Body of pancreas (tissue), 4 donors: ENCODE data around the gene ZNF423. TPM values are rescaled to one million over a fixed set of nuclear protein-coding genes. Genes with fewer than 3 reads are reported as not detected.

Source experiments
- ATAC-seq: fragments of 150-250 bp; one replicate; pipeline ENCODE4 v1.9.1; 2016
- DNase-seq, 4 donors: peaks; one replicate each; pipeline ENCODE4 v3.0.0-alpha.2; 2019
- H3K27ac ChIP-seq, 4 donors: fragments of 200-600 bp; sonication (generic); 1 replicate in 3 of 4; 2 replicates in 1 of 4; pipeline versions ENCODE4 v1.5.1 to v1.6.1; 2016 to 2019; ENCODE audit warnings: mild to moderate bottlenecking in 1 of 4, mixed read lengths in 1 of 4, moderate library complexity in 1 of 4
- H3K27me3 ChIP-seq, 2 donors: fragments of 200-600 bp; sonication (generic); one replicate each; pipeline ENCODE4 v1.6.0; 2016; ENCODE audit warnings: mild to moderate bottlenecking in 1 of 2
- H3K36me3 ChIP-seq, 2 donors: fragments of 200-600 bp; sonication (generic); replicated peaks in 1 of 2; 2 replicates each; pipeline ENCODE4 v1.5.1; 2016; ENCODE audit warnings: low read depth in 2 of 2; ENCODE audit not compliant: insufficient read depth in 1 of 2
- H3K4me1 ChIP-seq: fragments of 200-600 bp; sonication (generic); one replicate; pipeline ENCODE4 v1.6.0; 2016
- H3K4me3 ChIP-seq, 2 donors: fragments of 200-600 bp; sonication (generic); 1 replicate in 1 of 2; 2 replicates in 1 of 2; pipeline ENCODE4 v1.5.1; 2016 to 2019
- H3K9me3 ChIP-seq, 3 donors: fragments of 200-600 bp; sonication (generic); 1 replicate in 2 of 3; 2 replicates in 1 of 3; pipeline ENCODE4 v1.5.1; 2016
- CTCF ChIP-seq, 7 experiments: fragments of 450-650 bp in 4 of 7; fragments of 200-600 bp in 3 of 7; sonication (generic) in 3 of 7; IDR thresholded peaks; one replicate each; pipeline ENCODE4 v1.5.1; 2016 to 2019; ENCODE audit warnings: antibody characterized with exemption in 7 of 7
- POLR2A ChIP-seq, 3 donors: fragments of 450-650 bp; IDR thresholded peaks; one replicate each; pipeline ENCODE4 v1.6.1; 2016; ENCODE audit warnings: antibody characterized with exemption in 3 of 3, mild to moderate bottlenecking in 2 of 3
- WGBS, 2 donors: methylation state at CpG; one replicate each; pipeline ENCODE4 v1.1.5; 2017; 5-methylcytosine and 5-hydroxymethylcytosine counted together
- intact Hi-C: fragments of 100-400 bp; cut with DNase I; formaldehyde crosslinking; loops from one replicate; pipeline ENCODE4 v1.15.1; 2023
- total RNA-seq, 2 donors: library from RNA; depleted of rRNA; stranded (reverse); fragments of >200 nt; gene quantifications; one replicate each; pipeline ENCODE4 v1.1.0, GENCODE V29; 2016

The ZNF423 gene
- total RNA-seq, 2 donors from 2014 or later: 4.2 to 9.2 TPM

- no peaks in the 10 kb centered on the region for H3K27me3 ChIP-seq
- intact Hi-C loops: no loop called here
- no peak for ATAC-seq
- DNase-seq: no peak
- H3K9me3 ChIP-seq: no peaks in the 10 kb centered on the region
- H3K4me3 ChIP-seq: no peak overlapping the region
- H3K36me3 ChIP-seq: no peaks in the 10 kb centered on the region
- TF ChIP-seq CTCF (IDR thresholded peaks at IDR 0.05): no peak
- TF ChIP-seq POLR2A (IDR thresholded peaks at IDR 0.05): no peak
- 89 to 100% methylated on average over 2 to 3 of the region's 3 CpGs for WGBS, 2 donors
- H3K4me1 ChIP-seq: no peaks in the 10 kb centered on the region
- H3K27ac ChIP-seq: no peak overlapping the region
These were observed 152.4 kb downstream of the ZNF423 start for GRCh38 chr16:49703483-49703882.

- no peaks in the 10 kb centered on the region for H3K9me3 ChIP-seq
- intact Hi-C loops: no loop called here
- no peaks in the 10 kb centered on the region for H3K4me1 ChIP-seq
- no peaks in the 10 kb centered on the region for H3K27me3 ChIP-seq
- ATAC-seq (peak; percentile 23), DNase-seq (peak; percentile 13 to 33 (median 19))
- no peak overlapping the region for H3K27ac ChIP-seq
- H3K4me3 ChIP-seq: no peak overlapping the region
- WGBS, 2 donors: 68 to 77% methylated on average over 14 to 15 of the region's 15 CpGs
- H3K36me3 ChIP-seq: no peaks in the 10 kb centered on the region
- no peak for TF ChIP-seq POLR2A (IDR thresholded peaks at IDR 0.05)
- TF ChIP-seq CTCF (IDR thresholded peaks at IDR 0.05): no peak
These were observed 154.0 kb downstream of the ZNF423 start for GRCh38 chr16:49701789-49702494.

- H3K4me1 ChIP-seq: no peaks in the 10 kb centered on the region
- no peak overlapping the region for H3K27ac ChIP-seq
- no peak for ATAC-seq
- intact Hi-C loops: no loop called here
- no peak for TF ChIP-seq POLR2A (IDR thresholded peaks at IDR 0.05)
- no peak for TF ChIP-seq CTCF (IDR thresholded peaks at IDR 0.05)
- no peaks in the 10 kb centered on the region for H3K9me3 ChIP-seq
- no peaks in the 10 kb centered on the region for H3K27me3 ChIP-seq
- no peak overlapping the region for H3K4me3 ChIP-seq
- H3K36me3 ChIP-seq: no peaks in the 10 kb centered on the region
- 75% methylated on average over 18 of the region's 18 CpGs for WGBS, 2 donors
- DNase-seq: no peak
These were observed 154.7 kb downstream of the ZNF423 start for GRCh38 chr16:49701065-49701685.

- no peak overlapping the region for H3K4me3 ChIP-seq
- intact Hi-C loops: no loop called here
- no peak for ATAC-seq
- no peaks in the 10 kb centered on the region for H3K36me3 ChIP-seq
- WGBS, 2 donors: 42 to 65% methylated on average over 5 to 10 of the region's 10 CpGs
- DNase-seq: peak in 1 of 4 donors; percentile 15
- TF ChIP-seq POLR2A (IDR thresholded peaks at IDR 0.05) (no peak), CTCF (IDR thresholded peaks at IDR 0.05) (no peak)
- no peak overlapping the region for H3K27ac ChIP-seq
- no peaks in the 10 kb centered on the region for H3K4me1 ChIP-seq
- no peaks in the 10 kb centered on the region for H3K9me3 ChIP-seq
- H3K27me3 ChIP-seq: no peaks in the 10 kb centered on the region
These were observed 155.5 kb downstream of the ZNF423 start for GRCh38 chr16:49700251-49701064.
